ENCODE results near the gene TMEM200B. TPM values are rescaled to one million over a fixed set of nuclear protein-coding genes. Genes with fewer than 3 reads are reported as not detected.
A peak's percentile ranks its signal among the peaks of the same experiment; 100 is the strongest.
"Not testable (repeated sequence)": the region's sequence is repeated elsewhere in the genome, so short reads cannot be mapped to it uniquely, and the experiment has no call there.

TMEM200B gene
- total RNA-seq, 1 experiment from 2014 or later = not detected

DNA sequence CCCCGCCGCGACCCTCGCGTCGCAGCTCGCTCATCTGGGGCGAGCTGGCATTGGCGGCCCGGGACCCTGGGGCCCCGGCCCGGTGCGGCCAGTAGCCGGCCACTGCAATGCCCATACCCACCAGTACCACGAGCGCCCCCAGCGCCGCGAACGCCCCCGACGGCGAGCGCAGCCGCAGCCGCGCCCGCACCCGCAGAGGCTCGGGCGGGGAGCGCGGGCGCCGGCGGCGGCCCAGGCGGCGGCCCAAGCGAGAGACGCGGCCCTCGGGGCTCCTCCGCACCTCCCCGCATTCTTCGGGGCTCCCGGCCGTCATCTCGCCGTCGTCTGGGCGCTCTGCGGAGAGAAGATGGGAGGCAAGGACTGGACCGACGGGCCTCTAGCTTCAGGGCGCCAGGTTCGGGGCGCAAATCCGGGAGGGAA is 2.2 kb downstream of the TMEM200B start:
- in situ Hi-C loops (cut with HindIII; ENCODE audit: low pct_unique_long_range_greater_than_20kb, low sequenced_read_pairs) = no loop called here

GRCh38 chr1:29120947-29121485 is 2.7 kb downstream of the TMEM200B start:
- in situ Hi-C loops (cut with HindIII; ENCODE audit: low pct_unique_long_range_greater_than_20kb, low sequenced_read_pairs) = no loop called here
- no peak for DNase-seq (ENCODE audit: low read depth, low spot score)

More for the DNA sequence above, 2.2 kb downstream of the TMEM200B start:
- DNase-seq (ENCODE audit: low read depth, low spot score) = no peak

- DNase-seq (ENCODE audit: low read depth, low spot score) = no peak
- in situ Hi-C loops (cut with HindIII; ENCODE audit: low pct_unique_long_range_greater_than_20kb, low sequenced_read_pairs) = no loop called here
Measured at GRCh38 chr1:29120367-29120766, 3.3 kb downstream of the TMEM200B start.

- in situ Hi-C loops (cut with HindIII; ENCODE audit: low pct_unique_long_range_greater_than_20kb, low sequenced_read_pairs) = no loop called here
Measured at GRCh38 chr1:29119121-29119929, 4.4 kb downstream of the TMEM200B start.

GRCh38 chr1:29117381-29117780 is 6.3 kb downstream of the TMEM200B start:
- in situ Hi-C loops (cut with HindIII; ENCODE audit: low pct_unique_long_range_greater_than_20kb, low sequenced_read_pairs) = no loop called here
- DNase-seq (ENCODE audit: low read depth, low spot score) = peak; percentile 8

More at GRCh38 chr1:29119121-29119929, 4.4 kb downstream of the TMEM200B start:
- DNase-seq (ENCODE audit: low read depth, low spot score) = no peak

GRCh38 chr1:29114654-29115053 is 9.0 kb downstream of the TMEM200B start:
- DNase-seq (ENCODE audit: low read depth, low spot score) = no peak
- in situ Hi-C loops (cut with HindIII; ENCODE audit: low pct_unique_long_range_greater_than_20kb, low sequenced_read_pairs) = no loop called here

GRCh38 chr1:29113413-29114117 is 10.1 kb downstream of the TMEM200B start:
- DNase-seq (ENCODE audit: low read depth, low spot score) = no peak
- in situ Hi-C loops (cut with HindIII; ENCODE audit: low pct_unique_long_range_greater_than_20kb, low sequenced_read_pairs) = no loop called here

GRCh38 chr1:29112705-29113412 is 10.8 kb downstream of the TMEM200B start:
- no peak for DNase-seq (ENCODE audit: low read depth, low spot score)
- in situ Hi-C loops (cut with HindIII; ENCODE audit: low pct_unique_long_range_greater_than_20kb, low sequenced_read_pairs) = no loop called here

GRCh38 chr1:29108041-29108440 is 15.7 kb downstream of the TMEM200B start:
- DNase-seq (ENCODE audit: low read depth, low spot score); in situ Hi-C loops (cut with HindIII; ENCODE audit: low pct_unique_long_range_greater_than_20kb, low sequenced_read_pairs): not testable (repeated sequence)

- in situ Hi-C loops (cut with HindIII; ENCODE audit: low pct_unique_long_range_greater_than_20kb, low sequenced_read_pairs) = no loop called here
- DNase-seq (ENCODE audit: low read depth, low spot score) = no peak
Measured at GRCh38 chr1:29105822-29106221, 17.9 kb downstream of the TMEM200B start.

DNA sequence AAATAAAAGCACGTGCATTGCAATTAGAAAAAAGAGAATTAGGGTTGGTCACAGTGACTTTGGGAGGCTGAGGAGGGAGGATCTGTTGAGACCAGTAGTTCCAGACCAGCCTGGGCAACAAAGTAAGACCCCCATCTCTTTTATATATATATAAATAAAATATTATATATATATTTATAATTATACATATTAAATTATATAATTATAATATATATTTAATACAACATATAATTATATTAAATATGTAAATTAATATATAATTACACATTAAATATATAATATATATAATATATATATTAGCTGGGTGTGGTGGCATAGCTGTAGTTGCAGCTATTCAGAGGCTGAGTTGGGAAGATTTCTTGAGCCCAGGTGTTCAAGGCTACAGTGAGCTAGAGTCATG is 23.2 kb downstream of the TMEM200B start:
- in situ Hi-C loops (cut with HindIII; ENCODE audit: low pct_unique_long_range_greater_than_20kb, low sequenced_read_pairs) = no loop called here
- no peak for DNase-seq (ENCODE audit: low read depth, low spot score)

DNA sequence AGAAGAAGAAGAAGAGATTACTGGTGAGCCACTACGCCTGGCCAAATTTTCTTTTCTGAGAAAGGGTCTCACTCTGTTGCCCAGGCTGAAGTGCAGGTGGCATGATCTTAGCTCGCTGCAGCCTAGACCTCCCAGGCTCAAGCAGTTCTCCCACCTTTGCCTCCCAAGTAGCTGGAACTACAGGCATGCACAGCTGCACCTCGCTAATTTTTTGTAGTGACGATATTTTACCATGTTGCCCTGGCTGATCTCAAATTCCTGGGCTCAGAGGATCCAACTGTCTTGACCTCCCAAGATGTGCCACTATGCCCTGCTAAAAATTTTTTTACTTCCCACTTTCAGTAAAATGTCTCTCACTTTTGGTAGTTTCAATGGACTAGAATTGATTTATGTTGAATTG is 24.4 kb downstream of the TMEM200B start:
- in situ Hi-C loops (cut with HindIII; ENCODE audit: low pct_unique_long_range_greater_than_20kb, low sequenced_read_pairs) = no loop called here
- DNase-seq (ENCODE audit: low read depth, low spot score) = no peak

DNA sequence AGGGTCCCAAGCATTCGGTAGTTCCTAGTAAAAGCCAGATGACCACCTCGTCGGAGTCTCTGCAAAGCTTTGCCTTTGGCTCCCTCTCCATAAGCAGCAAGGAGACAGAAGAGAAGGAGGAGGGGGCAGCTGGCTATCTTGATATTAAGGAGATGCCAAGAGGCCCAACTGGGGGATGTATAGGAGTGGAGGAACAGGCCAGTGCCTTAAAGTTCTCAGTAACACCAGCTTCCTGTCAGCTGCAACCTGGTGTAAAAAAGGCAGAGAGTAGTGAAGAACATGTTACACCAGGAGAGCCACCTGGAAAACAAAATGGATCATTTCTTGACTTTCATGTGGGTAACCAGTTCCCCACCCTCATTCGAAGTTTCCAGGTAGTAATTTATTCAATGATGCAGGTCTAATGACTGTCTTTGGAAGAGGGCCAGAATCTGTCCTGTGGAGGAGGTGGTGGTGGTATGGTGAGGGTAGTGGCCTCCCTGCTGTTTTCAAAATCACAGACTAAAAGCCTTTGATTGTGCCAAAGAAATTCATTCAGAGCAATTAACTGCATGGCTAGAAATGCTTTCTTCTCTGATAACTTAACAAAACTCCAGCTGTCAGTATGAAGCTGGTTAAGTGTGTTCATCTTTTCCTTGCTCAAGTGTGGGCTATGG is 27.3 kb downstream of the TMEM200B start:
- DNase-seq (ENCODE audit: low read depth, low spot score) = no peak
- in situ Hi-C loops (cut with HindIII; ENCODE audit: low pct_unique_long_range_greater_than_20kb, low sequenced_read_pairs) = no loop called here

GRCh38 chr1:29094954-29095353 is 28.7 kb downstream of the TMEM200B start:
- no peak for DNase-seq (ENCODE audit: low read depth, low spot score)
- in situ Hi-C loops (cut with HindIII; ENCODE audit: low pct_unique_long_range_greater_than_20kb, low sequenced_read_pairs) = no loop called here

- in situ Hi-C loops (cut with HindIII; ENCODE audit: low pct_unique_long_range_greater_than_20kb, low sequenced_read_pairs) = no loop called here
- no peak for DNase-seq (ENCODE audit: low read depth, low spot score)
Measured at GRCh38 chr1:29094433-29094832, 29.3 kb downstream of the TMEM200B start.

GRCh38 chr1:29092704-29093103 is 31.0 kb downstream of the TMEM200B start:
- in situ Hi-C loops (cut with HindIII; ENCODE audit: low pct_unique_long_range_greater_than_20kb, low sequenced_read_pairs); DNase-seq (ENCODE audit: low read depth, low spot score): not testable (repeated sequence)

- no peak for DNase-seq (ENCODE audit: low read depth, low spot score)
- in situ Hi-C loops (cut with HindIII; ENCODE audit: low pct_unique_long_range_greater_than_20kb, low sequenced_read_pairs) = no loop called here
Measured at GRCh38 chr1:29090937-29091618, 32.6 kb downstream of the TMEM200B start.
